Activated CD4-positive, alpha-beta T cell treated with anti-CD3 and anti-CD28 coated beads for 1 hour (primary cell): Measurements from ENCODE around the gene TBCD.

ENCODE experiments used
- DNase-seq: peaks from one replicate; pipeline ENCODE4 v3.0.0-alpha.2; 2020

Gene TBCD

DNA sequence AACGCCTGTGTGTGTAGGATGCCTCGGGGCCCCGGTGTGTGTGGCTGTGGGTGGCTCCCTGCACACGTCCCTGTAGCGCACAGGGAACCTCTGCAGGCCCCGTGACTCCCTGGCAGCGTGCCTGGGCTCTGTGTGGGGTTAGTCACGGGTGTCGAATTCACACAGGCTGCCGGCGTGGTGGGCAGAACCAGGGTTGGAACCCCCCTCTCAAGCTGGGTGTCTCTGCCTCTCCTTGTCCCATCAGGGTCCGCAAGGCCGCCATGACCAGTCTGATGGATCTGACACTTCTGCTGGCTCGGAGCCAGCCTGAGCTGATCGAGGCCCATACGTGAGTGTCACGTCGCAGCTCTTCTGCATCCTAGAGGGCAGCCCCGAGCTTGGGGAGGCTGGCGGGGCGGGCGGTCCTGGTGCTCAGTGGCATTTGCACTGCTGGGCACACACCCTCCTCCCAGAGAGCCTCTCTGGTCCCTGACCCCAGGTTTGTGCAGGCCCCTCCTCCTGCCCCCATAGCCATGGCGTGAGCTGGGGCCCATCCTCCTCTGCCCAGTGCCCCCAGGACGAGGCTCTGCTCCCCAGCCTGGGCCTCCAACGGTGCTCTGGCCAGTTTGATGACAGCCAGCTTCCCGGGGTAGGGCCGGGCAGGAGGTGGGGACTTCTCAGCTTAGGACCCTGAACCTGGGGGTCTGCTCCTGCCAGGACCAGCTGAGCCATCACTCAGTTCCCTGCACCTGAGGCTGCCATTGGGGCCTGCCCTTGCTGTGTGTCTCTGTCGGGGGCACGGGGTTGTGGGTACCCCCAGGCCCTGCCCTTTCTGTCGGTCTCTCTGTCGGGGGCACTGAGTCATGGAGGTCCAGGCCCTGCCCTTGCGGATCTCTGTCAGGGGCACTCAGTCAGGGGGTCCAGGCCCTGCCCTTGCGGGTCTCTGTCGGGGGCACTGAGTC, 176.1 kb downstream of the TBCD start:
- no peak for DNase-seq

DNA sequence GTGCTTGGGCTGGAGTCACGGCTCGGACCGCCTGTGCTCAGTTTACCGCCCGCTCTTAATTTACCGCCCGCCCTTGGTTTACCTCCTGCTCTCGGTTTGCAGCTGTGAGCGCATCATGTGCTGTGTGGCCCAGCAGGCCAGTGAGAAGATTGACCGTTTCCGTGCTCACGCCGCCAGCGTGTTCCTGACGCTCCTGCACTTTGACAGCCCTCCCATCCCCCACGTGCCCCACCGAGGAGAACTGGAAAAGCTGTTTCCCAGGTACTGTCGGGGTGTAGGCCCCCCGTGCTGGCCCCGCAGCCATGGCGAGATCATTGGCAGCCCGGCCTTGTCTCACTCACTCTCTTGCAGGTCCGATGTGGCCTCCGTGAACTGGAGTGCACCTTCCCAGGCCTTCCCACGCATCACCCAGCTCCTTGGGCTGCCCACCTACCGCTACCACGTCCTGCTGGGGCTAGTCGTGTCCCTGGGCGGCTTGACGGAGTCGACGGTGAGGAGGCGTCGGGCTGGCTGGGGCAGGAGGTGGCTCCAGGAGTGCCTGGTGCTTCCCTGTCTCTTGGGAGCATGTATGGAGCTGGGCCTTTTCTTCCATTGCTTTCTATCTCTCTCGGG, 177.3 kb downstream of the TBCD start:
- no peak for DNase-seq

DNA sequence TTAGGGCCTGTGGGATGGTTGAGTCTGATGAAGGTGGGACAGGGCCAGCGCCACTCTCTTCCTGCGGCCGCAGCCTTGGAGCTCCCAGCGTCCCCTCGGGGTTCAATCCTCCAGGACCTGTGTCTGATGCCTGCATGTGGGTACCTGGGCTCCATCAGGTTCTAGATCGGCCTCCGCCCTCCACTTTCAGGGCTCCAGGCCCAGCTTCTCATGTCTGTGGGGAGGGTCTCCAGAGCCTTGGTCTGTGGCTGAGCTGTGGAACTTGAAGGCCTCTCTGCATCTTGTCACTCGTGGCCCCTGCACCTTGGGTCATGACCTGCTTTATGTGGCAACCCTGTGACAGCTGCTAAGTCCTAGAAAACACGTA, 177.8 kb downstream of the TBCD start:
- DNase-seq = no peak

DNA sequence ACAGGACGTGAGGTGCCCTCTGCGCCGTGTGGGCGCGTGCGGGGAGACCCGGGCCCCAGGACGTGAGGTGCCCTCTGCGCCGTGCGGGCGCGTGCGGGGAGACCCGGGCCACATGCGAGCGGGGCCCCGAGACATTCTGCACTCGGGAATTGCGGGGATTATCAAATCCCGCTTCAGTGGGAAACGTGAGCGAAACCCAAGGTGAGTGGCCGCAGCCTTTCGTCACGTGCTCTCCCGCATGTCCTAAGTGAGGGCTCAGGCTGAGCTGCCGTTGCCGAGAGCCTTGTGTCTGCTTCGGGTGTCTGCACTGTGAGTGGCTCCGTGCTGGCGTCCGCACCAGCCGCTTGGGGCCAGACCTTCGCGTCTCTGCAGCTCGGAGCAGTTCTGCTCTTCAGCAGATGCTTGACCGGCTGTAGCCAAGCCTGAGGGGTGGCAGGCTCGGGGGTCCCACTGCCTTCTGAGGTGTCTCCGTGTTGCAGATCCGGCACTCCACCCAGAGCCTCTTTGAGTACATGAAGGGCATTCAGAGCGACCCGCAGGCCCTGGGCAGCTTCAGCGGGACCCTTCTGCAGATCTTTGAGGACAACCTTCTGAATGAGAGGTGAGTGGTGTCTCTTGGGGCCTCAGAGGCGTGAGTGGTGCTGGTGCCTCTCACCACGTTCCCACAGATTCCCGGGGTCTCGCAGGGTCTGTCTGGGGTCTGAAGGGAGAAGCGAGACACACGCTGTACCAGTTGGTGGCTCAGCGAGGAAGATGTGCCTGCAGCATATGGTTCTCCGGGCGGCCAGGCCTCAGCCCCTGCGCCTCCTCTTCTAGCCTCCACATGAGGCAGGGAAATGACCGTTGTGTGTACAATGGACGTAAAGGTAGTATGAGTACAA, 178.4 kb downstream of the TBCD start:
- no peak for DNase-seq

DNA sequence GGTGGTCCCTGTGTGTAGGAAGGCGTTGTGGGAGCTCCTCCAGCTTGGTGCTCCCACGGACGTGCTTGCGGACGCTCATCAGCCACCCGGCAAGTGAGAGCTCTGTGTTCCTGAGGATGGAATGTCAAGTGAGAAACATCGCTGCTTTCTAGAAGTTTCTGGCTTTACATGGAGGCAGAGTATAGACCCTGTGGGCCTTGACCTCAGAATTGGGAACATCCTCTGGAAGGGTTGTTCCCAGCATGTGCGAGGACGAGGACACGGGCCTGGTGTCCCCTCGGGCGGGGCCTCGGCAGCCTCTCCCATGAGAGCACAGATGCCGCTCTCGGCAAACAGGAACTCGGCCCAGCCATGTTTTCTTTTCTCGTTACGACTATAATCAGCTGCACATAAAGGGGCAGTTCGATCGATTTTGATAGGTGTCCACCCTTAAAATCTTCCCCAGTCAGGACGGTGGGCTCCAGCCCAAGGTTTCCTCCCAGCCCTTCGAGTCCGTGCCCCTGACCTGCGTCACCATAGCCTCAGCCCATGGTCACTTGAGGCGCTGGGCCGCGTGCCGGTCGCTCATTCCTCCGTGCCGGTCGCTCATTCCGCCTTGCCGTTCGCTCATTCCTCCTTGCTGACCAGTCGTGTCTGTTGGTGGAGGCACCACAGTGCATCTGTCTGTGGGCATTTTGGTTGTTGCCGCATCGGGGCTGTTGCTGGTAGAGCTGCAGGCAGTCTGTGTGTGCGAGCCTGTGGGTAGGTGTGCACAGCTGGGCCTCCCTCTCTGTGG, 179.2 kb downstream of the TBCD start:
- no peak for DNase-seq

DNA sequence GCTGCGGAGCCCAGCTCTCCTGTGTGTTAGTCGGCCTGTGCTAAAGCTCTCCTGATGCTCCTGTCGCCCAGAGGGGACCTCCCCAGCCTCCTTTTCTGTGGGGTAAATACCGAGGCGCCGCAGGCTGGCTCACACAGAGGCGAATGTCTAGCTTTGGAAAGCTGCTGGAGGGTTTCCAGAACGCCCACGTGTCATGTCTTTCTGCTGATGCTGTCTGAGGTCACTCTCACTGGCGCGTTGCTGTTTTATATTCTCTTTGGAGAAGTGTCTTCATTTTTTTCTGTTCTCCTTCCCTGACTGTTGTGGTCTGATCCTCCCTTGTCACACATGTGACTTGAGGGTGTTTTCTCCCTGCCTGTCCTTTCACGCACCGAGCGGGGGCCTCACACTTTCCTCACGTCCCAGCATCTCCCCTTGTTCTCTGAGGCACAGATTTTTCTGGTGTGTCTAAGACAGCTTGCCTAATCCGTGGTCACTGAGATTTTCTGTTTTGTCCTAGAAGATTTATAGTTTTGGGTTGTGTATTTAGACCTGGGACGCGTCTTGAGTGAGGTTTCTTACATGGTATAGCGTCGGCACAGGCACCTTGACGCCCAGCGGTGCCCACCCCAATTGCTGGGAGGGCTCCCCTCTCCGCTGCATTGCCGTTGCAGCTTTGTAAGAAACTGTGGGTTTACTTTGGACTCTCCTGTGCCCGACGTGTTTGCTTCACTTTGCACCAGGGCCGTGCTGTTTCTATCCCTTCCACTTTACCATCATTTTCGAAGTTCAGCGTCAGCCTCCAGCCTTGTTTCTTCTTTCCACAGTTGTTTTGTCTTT, 180.0 kb downstream of the TBCD start:
- DNase-seq = no peak

DNA sequence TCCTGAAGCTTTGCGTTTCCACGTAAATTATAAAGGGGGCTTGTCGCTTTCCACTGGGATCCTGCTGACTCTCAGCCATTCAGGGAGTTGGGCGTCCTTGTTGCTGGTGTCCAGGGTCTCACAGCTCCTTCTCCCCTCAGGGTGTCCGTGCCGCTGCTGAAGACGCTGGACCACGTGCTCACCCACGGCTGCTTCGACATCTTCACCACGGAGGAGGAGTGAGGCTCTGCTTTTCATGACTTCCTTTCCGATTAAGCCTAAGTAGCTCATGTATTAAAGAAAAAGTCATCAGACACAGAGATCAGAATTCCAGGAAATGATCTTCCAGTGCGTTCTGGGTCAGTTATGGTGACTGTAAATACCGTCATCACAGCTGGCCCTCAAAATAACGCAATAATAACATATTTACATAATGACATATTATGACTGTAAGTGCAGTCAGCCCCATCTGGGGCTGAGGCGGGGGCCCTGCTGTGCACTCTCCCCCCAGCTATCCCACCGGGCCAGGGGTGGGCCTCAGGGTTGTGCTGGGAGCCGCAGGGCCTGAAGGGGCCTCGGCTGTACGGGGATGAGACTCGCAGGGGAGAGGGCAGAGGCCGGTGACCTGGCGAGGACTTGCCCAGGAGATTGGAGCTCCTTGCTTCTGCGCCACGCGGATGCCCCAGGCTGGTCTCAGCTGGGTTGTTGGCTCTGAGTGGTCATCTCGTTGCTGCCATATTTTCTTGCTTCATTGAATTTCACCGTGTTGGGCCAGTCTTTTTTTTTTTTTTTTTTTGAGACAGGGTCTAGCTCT, 180.8 kb downstream of the TBCD start:
- DNase-seq = no peak

DNA sequence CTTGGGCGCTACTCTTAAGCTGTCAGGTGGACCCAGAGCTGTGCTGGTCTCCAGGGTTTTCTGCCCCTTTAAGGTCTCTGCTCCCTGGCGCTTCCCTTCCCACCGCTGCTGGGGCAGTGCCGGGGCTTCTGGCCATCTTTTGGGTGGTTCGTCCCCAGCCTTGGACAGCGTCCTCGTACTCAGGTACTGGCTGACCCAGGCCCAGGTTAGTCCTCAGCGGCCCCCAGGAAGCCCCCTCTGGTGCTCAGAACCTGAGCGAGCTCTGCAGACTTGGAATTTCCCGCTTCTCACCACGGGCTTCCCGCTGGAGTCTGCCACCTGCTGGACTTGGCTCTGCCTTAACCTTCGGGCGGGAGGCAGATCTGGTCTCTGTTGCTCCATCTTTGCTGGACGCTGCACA, 182.0 kb downstream of the TBCD start:
- DNase-seq = no peak

DNA sequence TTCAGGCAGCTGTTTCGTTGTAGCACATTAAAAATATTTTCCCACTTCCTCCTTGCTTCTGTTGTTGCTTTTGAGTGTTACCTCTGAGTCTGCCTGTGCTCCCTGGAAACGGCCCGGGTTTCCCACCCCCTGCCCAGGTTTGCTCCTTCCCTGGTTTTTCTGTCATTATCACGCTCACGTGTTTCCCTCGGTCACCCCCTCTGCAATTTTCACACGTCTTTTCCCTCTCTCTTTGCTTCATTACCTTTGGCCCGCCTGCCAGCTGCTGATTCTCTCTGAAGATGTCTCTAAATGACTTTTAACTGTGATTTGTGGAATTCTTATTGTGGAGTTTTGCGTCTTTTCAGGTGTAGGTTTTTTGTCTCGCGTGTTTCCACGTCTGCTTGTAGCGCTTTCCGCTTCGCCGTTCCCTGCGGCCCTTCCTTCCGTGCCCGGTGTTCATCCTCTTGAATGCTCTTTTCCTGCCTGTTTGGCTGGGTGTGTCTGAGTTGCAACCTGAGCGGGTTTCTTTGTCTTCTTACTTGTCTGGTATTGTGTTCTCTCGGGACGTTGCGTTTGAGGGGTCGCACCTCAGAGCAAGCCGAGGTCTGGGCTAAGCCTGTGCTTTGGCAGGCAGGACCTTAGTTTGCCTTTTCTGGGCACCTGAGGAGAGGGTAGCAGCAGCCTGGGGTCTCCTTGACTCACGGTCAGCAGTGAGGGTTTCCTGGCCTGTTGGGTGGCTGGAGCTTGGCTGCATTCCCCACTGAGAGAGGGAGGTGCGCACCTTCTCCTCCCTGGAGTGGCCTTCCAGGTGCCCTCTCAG, 184.3 kb downstream of the TBCD start:
- no peak for DNase-seq

DNA sequence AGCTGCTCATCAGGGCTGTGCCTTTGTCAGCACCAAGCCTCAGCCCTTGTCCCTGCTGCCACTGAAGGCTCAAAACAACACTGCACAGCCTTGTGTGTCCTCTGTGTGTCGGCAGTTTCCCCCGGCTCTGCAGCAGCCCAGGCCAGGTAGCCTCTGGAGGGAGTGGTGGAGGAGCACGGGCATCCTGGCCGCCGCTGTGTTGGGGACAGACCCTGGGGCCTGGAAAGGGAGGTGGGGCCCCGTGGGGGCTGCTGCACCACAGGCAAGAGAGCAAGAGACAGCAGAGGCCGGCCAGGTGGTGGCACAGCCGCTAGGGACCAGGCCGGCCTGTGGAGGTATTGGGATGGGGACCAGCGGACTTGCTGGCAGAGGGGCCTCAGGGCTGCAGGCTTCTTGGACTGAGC, 184.9 kb downstream of the TBCD start:
- DNase-seq = no peak

DNA sequence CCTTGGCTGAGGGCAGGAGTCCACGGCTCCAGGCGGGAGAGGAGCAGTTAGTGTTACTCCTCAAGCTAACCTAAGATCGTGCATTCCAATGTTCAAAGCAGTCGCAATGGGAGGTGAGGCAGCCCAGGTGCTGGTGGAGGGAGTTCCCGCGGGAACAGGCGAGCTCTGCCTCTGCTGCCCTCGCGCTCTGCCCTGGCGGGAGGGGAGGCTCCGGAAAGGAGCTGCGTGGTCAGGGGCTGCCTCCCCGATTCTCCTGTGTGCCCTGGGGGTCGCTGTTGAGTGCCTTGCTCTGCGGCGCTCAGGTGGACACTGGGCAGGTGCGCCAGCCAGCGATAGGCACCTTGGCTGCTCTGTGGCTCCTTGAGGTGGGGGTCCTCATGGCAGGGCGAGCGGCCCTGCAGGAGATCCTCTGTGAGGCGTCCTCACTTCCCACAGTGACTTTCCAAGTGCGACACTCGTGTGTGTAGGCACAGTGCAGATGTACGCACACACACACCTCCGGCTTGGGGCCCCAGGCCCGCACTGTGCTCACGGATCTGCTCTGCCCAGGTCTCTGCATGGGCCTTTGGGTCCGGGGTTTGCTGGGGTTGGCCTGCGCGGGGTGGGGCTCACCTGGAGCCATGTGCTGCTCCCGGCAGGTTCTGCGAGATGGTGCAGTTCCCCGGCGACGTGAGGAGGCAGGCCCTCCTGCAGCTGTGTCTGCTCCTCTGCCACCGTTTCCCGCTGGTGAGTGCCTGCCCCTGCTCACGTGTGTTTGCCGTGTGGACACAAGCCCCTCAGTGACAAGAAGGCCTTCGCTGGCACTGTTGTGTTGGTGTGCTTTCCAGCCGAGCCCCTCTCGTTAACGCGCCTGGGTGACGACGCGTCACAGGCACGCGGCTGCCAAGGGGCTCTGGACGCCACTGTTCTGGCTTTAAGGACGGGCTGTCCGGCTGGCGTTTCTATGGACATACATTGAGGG, 185.8 kb downstream of the TBCD start:
- no peak for DNase-seq

DNA sequence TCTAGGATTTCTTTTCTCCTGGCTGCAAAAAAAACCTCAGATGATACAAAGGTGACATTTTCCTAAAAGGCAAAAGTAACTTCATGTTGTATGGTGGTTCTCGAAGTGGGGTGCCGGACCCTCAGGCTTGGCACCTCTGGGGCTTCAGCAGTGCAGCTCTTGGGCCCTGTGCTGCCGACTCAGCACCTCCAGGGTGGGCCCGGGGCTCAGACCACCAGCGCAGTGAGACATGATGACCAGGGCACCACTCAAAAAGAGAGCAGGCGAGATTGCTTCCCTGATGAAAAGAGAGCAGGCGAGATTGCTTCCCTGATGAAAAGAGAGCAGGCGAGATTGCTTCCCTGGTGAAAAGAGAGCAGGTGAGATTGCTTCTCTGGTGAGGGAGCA, 186.6 kb downstream of the TBCD start:
- no peak for DNase-seq

DNA sequence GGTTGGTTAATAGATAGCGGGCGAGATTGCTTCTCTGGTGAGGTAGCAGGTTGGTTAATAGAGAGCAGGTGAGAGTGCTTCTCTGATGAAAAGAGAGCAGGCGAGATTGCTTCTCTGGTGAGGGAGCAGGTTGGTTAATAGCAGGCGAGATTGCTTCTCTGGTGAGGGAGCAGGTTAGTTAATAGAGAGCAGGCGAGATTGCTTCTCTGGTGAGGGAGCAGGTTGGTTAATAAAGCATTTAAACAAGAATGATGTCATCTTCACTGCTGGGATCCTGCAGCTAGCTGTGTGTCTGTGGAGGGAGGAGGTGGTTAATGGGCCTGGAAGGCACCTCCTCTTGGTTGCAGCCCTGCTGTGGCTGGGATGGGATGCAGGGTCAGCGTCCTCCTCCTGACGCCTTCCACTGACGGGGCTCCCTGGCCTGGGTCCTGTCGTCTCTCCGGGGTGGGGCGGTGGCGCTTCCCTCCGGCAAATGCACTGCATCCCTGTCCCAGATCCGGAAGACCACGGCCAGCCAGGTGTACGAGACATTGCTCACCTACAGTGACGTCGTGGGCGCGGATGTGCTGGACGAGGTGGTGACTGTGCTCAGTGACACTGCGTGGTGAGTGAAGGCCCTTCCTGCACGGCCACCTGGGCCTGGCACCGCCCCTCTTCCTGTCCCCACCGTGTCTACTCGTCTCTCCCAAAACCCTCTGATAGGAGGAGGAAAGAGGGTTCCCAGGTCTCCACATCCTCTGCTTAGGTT, 187.2 kb downstream of the TBCD start:
- no peak for DNase-seq

DNA sequence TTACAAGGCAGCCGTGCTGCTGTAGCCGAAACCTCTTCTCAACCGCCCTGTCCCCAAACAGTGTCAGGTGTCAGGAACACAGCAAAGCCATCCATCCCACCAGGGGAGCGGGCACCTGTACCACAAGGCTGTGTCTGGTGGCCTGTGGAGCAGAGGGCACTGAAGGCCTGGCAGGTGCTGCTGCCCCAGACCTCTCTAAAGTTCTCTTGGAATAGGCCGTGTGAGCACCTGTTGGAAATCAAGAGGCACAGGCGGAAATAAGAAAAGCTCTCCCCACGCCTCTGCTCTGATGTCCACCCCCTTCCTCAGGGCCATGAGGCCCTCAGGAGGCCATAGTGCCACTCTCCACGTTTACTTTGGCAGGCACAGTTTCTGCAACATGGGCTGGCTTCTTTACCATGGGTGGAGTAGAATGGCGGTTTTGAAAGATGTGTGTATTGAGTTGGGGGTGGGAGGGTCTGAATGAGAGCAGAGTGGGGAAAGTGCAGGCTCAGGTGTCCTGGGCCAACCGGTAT, 187.8 kb downstream of the TBCD start:
- no peak for DNase-seq

DNA sequence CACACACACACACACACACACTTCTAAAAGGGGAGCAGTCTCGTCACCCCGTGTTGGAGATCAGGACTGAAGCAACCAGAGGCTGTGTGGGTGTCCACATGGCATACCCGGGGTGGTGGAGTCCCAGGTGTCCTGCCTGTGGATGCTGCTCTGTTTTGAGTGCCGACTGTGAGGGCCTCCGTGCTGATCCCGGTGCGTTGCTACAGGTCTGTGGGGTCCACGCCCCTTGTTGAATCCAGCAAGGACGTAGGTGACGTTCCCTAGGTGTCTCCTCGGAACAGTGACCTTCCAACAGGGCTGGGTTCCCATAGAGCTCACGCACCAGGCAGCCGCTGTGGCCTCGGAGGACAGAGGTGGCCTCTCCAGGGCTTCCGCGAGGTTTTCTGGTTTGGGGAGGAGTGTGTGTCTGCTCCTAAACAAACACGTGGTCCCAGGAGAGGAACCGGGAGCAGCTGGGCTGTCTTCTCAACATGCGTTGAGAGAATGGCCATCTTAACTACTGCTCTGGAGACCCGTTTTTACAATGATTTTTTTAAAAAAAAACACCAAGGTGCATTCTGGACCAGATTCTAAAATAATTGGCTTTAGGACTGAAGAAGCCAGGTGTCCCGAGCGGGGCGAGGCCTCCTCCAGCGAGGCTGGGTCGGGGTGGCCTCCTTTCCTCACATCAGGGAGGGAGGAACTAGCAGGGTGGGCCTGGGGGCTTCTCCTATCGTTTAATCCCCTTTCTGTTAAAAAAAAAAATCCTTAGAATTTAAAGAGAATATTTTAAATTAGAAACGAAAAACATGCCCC, 188.6 kb downstream of the TBCD start:
- no peak for DNase-seq

DNA sequence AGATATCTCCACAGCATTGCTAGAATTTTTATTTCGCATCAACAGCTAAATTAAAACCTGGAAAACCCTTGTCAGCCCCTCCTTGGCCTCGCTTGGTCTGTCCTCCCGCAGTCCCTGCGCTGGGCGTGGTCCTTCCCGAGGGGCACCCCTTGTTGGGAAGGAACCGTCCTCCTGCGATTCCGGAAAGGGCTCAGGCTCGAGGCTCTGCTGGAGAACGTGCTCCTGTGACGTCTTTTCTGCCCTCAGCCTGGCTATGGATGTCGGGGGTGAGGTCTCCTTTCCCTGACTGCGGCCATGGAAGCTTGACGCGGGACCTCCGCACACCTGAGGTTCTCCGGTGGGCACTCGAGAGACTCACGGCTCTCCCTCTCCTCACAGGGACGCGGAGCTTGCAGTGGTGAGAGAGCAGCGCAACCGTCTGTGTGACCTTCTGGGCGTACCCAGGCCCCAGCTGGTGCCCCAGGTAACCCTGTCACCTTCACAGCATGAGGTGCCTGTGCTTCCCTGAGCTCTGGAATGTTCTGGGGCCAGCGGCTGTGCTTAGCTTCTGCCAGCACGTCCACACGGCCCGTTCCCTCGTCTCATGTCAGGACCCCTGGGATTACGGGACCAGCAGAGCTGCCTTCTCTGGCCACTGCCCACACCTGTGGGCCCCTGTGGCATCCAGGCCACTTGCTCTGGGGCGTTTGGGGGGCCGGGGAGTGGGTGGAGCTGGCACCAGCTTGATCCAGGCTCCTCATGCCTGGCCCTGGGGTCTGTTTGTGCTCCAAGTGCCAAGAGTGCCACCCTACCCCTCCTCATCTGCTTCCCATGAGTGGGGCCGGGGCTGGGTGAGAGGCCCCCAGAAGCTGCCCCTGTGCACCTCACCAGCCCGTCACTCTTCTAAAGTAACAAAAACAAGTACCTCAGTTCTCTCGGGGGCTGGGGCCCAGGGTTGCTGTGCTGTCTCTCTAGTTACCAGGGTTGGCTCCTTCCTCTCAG, 189.4 kb downstream of the TBCD start:
- DNase-seq = no peak
